ENCODE data around the gene LTBP2.

Gene LTBP2

DNA sequence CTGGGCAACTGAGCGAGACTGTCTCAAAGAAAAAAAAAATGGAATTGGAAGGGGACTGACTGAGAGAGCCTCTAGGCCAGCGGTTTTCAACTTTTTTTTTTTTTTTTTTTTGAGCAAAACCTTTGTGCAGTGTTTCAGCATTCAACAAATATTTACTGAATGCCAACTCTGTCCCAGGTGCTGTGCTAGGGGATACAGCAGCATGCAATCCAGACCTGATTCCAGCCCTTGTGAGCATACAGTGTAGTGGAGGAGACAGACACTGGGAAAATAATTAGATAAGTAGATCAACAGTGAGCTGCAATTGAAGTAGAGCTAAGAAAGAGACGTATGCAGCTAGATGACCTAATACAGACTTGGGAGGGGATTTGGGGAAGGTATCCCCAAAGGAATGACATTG is 23.8 kb upstream of the LTBP2 start:
- H3K9me2 ChIP-seq (replicated peaks; ENCODE audit: control insufficient read depth, low read length), result no peaks in the 10 kb centered on the region
- H3K27ac ChIP-seq (ENCODE audit: low read depth, low read length), result no peak overlapping the region

DNA sequence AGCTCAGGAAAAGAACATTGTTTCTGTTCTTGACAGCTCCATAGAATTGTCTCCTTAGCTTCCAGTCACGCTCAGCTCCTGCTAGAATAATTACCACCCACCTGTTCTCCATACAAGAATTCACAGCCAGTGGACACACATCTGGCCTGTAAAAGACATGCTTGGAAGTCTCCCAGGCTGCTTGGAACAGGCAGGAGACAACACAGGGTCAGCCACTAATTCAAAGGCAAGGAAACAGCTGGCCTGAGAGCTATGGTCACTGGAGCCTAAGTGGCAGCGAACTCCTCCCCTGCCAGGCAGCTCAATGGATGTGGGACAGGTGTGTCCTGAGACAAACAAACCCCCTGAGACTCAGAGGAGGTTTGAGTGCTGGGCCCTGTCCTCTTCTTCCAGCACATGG is 22.9 kb upstream of the LTBP2 start:
- H3F3A ChIP-seq (ENCODE audit: control insufficient read depth, insufficient read depth), result no peaks in the 10 kb centered on the region
- no peaks in the 10 kb centered on the region for H4K20me1 ChIP-seq (ENCODE audit: control insufficient read depth, insufficient read depth, low read depth, low read length)
- no peaks in the 10 kb centered on the region for H3K9me2 ChIP-seq (replicated peaks; ENCODE audit: control insufficient read depth, low read length)
- H3K27me3 ChIP-seq (ENCODE audit: control insufficient read depth, low read length), result peaks cover 10% of the 10 kb centered on the region; the same call in 1 of the 2 replicates
- H3K4me2 ChIP-seq (ENCODE audit: low read length), result no peak overlapping the region
- TF ChIP-seq, protein P1, sequence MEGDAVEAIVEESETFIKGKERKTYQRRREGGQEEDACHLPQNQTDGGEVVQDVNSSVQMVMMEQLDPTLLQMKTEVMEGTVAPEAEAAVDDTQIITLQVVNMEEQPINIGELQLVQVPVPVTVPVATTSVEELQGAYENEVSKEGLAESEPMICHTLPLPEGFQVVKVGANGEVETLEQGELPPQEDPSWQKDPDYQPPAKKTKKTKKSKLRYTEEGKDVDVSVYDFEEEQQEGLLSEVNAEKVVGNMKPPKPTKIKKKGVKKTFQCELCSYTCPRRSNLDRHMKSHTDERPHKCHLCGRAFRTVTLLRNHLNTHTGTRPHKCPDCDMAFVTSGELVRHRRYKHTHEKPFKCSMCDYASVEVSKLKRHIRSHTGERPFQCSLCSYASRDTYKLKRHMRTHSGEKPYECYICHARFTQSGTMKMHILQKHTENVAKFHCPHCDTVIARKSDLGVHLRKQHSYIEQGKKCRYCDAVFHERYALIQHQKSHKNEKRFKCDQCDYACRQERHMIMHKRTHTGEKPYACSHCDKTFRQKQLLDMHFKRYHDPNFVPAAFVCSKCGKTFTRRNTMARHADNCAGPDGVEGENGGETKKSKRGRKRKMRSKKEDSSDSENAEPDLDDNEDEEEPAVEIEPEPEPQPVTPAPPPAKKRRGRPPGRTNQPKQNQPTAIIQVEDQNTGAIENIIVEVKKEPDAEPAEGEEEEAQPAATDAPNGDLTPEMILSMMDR (IDR thresholded peaks at IDR 0.05; ENCODE audit: low read depth, low read length, poor library complexity, severe bottlenecking), result no peak
- no peak for TF ChIP-seq EZH2phosphoT487 (IDR thresholded peaks at IDR 0.05; ENCODE audit: borderline replicate concordance, low read length)
- no peaks in the 10 kb centered on the region for H3K36me3 ChIP-seq (ENCODE audit: control insufficient read depth, low read length)
- H3K4me1 ChIP-seq (ENCODE audit: control insufficient read depth, low read length), result no peaks in the 10 kb centered on the region
- H3K27ac ChIP-seq (ENCODE audit: low read depth, low read length), result no peak overlapping the region
- H3K4me3 ChIP-seq (ENCODE audit: low read length), result no peak overlapping the region
- H3K9me3 ChIP-seq (ENCODE audit: control insufficient read depth, insufficient read depth, low read length), result no peaks in the 10 kb centered on the region
- no peaks in the 10 kb centered on the region for H3K79me2 ChIP-seq (ENCODE audit: control insufficient read depth, low read length)

More for the DNA sequence above, 23.8 kb upstream of the LTBP2 start:
- Histone ChIP-seq H3K27me3 (ENCODE audit: control insufficient read depth, low read length) (peaks cover 16% of the 10 kb centered on the region), H4K20me1 (ENCODE audit: control insufficient read depth, insufficient read depth, low read depth, low read length) (no peaks in the 10 kb centered on the region), H3F3A (ENCODE audit: control insufficient read depth, insufficient read depth) (no peaks in the 10 kb centered on the region), H3K36me3 (ENCODE audit: control insufficient read depth, low read length) (no peaks in the 10 kb centered on the region), H3K9me3 (ENCODE audit: control insufficient read depth, insufficient read depth, low read length) (no peaks in the 10 kb centered on the region), H3K4me1 (ENCODE audit: control insufficient read depth, low read length) (no peaks in the 10 kb centered on the region), H3K79me2 (ENCODE audit: control insufficient read depth, low read length) (no peaks in the 10 kb centered on the region), H3K4me2 (ENCODE audit: low read length) (no peak overlapping the region), H3K4me3 (ENCODE audit: low read length) (no peak overlapping the region)
- TF ChIP-seq, protein P1 (IDR thresholded peaks at IDR 0.05; ENCODE audit: low read depth, low read length, poor library complexity, severe bottlenecking), result no peak
- TF ChIP-seq EZH2phosphoT487 (IDR thresholded peaks at IDR 0.05; ENCODE audit: borderline replicate concordance, low read length), result no peak

DNA sequence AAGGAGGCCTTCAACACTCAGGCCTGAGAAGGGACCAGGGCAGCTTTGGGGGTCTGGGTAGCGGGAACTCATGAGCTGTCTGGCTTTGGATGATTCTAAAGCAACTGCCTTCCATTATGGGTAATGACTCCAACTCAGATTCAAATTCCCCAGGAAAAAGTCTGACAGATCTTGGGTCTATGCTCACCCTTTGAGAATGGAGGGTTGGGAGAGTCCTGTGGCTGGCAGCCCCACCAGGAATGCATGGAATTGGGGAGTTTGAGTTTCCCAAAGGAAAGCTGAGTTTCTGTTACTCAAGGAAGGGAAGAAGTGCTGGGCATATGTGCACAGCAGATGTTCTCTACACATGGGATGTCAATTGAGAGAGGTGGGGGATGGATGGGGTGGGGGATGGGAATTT is 22.4 kb upstream of the LTBP2 start:
- no peaks in the 10 kb centered on the region for H3K79me2 ChIP-seq (ENCODE audit: control insufficient read depth, low read length)

More for the DNA sequence above, 22.4 kb upstream of the LTBP2 start:
- Histone ChIP-seq H3K4me1 (ENCODE audit: control insufficient read depth, low read length) (no peaks in the 10 kb centered on the region), H3K9me2 (replicated peaks; ENCODE audit: control insufficient read depth, low read length) (no peaks in the 10 kb centered on the region), H3K27me3 (ENCODE audit: control insufficient read depth, low read length) (peaks cover 10% of the 10 kb centered on the region; the same call in 1 of the 2 replicates), H3K4me2 (ENCODE audit: low read length) (no peak overlapping the region), H4K20me1 (ENCODE audit: control insufficient read depth, insufficient read depth, low read depth, low read length) (no peaks in the 10 kb centered on the region), H3K36me3 (ENCODE audit: control insufficient read depth, low read length) (no peaks in the 10 kb centered on the region), H3K9me3 (ENCODE audit: control insufficient read depth, insufficient read depth, low read length) (no peaks in the 10 kb centered on the region), H3F3A (ENCODE audit: control insufficient read depth, insufficient read depth) (no peaks in the 10 kb centered on the region), H3K4me3 (ENCODE audit: low read length) (no peak overlapping the region), H3K27ac (ENCODE audit: low read depth, low read length) (no peak overlapping the region)
- TF ChIP-seq EZH2phosphoT487 (IDR thresholded peaks at IDR 0.05; ENCODE audit: borderline replicate concordance, low read length), result no peak
- TF ChIP-seq, protein P1 (IDR thresholded peaks at IDR 0.05; ENCODE audit: low read depth, low read length, poor library complexity, severe bottlenecking), result no peak

Data from DOHH2 (cell line).